Lung (tissue), 12 donors: ENCODE results near the gene L2HGDH. TPM values are rescaled to one million over a fixed set of nuclear protein-coding genes. Genes with fewer than 3 reads are reported as not detected.

Experiments used
- ATAC-seq: fragments of 200-7000 bp; cut with Tn5 transposase; one replicate; pipeline ENCODE4 v1.9.1; 2020; ENCODE audit warnings: moderate number of reproducible peaks; ENCODE audit not compliant: insufficient read depth, low FRiP score
- DNase-seq, 3 donors: peaks; one replicate each; pipeline ENCODE4 v3.0.0-alpha.2; 2013 to 2017
- H3K27ac ChIP-seq, 2 donors: one replicate each; pipeline ENCODE4 v1.5.1; 2013; ENCODE audit warnings: mild to moderate bottlenecking in 2 of 2, moderate library complexity in 2 of 2, control low read depth in 1 of 2, inconsistent platforms in 1 of 2, low read depth in 1 of 2, low read length in 1 of 2
- H3K27me3 ChIP-seq, 3 donors: one replicate each; pipeline ENCODE4 v1.5.1; 2013; ENCODE audit warnings: low read length in 2 of 3; ENCODE audit not compliant: control insufficient read depth in 3 of 3, insufficient read depth in 3 of 3
- H3K36me3 ChIP-seq, 4 donors: one replicate each; pipeline ENCODE4 v1.5.1; 2013; ENCODE audit warnings: low read length in 4 of 4, mild to moderate bottlenecking in 1 of 4, moderate library complexity in 1 of 4; ENCODE audit not compliant: control insufficient read depth in 4 of 4, insufficient read depth in 4 of 4
- H3K4me1 ChIP-seq, 5 donors: one replicate each; pipeline ENCODE4 v1.5.1; 2013; ENCODE audit warnings: low read length in 5 of 5, mild to moderate bottlenecking in 2 of 5, moderate library complexity in 1 of 5; ENCODE audit not compliant: control insufficient read depth in 5 of 5, insufficient read depth in 5 of 5
- H3K4me3 ChIP-seq: one replicate; pipeline ENCODE4 v1.5.1; 2013; ENCODE audit warnings: mild to moderate bottlenecking, control low read depth, moderate library complexity
- H3K9ac ChIP-seq, 2 donors: one replicate each; pipeline ENCODE4 v1.5.1; 2013; ENCODE audit warnings: low read length in 2 of 2, control low read depth in 1 of 2; ENCODE audit not compliant: insufficient read depth in 1 of 2
- H3K9me3 ChIP-seq, 4 donors: one replicate each; pipeline ENCODE4 v1.5.1; 2013; ENCODE audit warnings: low read length in 3 of 4, mild to moderate bottlenecking in 1 of 4, moderate library complexity in 1 of 4; ENCODE audit not compliant: control insufficient read depth in 4 of 4, insufficient read depth in 3 of 4
- WGBS, 2 donors: extraction: QIAGEN DNeasy Blood & Tissue Kit; methylation state at CpG; one replicate each; pipeline ENCODE4 v1.1.7; 2013; 5-methylcytosine and 5-hydroxymethylcytosine counted together
- polyA plus RNA-seq, 2 donors: library from polyadenylated mRNA; stranded (reverse); fragments of 200-250 nt; gene quantifications; one replicate each; pipeline ENCODE4 v1.2.1, GENCODE V29; 2013
- total RNA-seq, 2 donors: library from RNA; depleted of rRNA in 1 of 2; stranded (reverse); fragments of >200 nt in 1 of 2; gene quantifications; one replicate each; pipeline ENCODE4 v1.2.1, GENCODE V29; 2014 to 2021
- TF ChIP-seq, protein P1 (sequence below): IDR thresholded peaks from 2 replicates; pipeline ENCODE4 v1.5.1; 2012; ENCODE audit warnings: mild to moderate bottlenecking; ENCODE audit errors: control extremely low read depth, extremely low read depth
- donor health status: control.
- donor health status: control.
- donor health status: Bipolar disorder and iron deficiency.
- donor health status: healthy.
- donor health status: DM: yes; HTN: yes; CAD: no.

Gene L2HGDH
- total and polyA plus RNA-seq, 4 donors = 1.5 to 7.0 (median 3.7) TPM

DNA sequence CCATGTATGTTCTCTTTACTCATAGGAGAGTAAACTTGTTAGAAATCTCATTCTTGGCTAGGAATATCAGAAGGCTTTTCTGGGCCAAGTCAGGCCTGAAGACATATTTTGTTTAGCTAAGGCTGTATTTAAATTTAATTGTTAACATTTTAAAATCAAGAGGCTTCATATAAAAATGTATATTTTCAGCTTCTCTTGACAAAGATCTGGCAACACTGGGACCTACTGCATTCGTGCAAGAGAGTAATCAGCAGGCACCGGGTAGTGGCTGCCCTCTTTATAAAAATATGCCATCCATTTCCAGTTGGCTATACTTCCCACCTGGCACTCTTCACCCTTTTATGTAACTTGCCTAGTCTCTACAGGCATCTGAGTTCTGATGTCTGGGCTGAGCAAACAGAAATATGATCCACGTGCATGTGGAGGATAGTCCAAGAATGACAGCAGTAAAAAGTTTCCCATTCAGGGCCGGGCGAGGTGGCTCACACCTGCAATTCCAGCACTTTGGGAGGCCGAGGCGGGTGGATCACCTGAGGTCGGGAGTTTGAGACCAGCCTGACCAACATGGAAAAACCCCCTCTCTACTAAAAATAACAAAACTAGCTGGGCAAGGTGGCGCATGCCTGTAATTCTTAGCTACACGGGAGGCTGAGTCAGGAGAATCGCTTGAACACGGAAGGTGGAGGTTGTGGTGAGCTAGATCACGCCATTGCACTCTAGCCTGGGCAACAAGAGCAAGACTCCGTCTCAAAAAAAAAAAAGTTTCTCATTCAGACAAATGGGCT lies 78.7 kb downstream of the L2HGDH start:
- H3K4me3 ChIP-seq = no peak overlapping the region
- H3K4me1 ChIP-seq = peaks cover 1 to 21% (median 13%) of the 10 kb centered on the region in 5 donors
- TF ChIP-seq, protein P1, sequence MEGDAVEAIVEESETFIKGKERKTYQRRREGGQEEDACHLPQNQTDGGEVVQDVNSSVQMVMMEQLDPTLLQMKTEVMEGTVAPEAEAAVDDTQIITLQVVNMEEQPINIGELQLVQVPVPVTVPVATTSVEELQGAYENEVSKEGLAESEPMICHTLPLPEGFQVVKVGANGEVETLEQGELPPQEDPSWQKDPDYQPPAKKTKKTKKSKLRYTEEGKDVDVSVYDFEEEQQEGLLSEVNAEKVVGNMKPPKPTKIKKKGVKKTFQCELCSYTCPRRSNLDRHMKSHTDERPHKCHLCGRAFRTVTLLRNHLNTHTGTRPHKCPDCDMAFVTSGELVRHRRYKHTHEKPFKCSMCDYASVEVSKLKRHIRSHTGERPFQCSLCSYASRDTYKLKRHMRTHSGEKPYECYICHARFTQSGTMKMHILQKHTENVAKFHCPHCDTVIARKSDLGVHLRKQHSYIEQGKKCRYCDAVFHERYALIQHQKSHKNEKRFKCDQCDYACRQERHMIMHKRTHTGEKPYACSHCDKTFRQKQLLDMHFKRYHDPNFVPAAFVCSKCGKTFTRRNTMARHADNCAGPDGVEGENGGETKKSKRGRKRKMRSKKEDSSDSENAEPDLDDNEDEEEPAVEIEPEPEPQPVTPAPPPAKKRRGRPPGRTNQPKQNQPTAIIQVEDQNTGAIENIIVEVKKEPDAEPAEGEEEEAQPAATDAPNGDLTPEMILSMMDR = no peak
- H3K9me3 ChIP-seq = no peaks in the 10 kb centered on the region
- ATAC-seq (no peak), DNase-seq (peak in 1 of 3 donors; percentile 6)
- no peaks in the 10 kb centered on the region for H3K27me3 ChIP-seq
- H3K27ac ChIP-seq = peak overlapping the region in 1 of 2 donors; percentile 33
- 83 to 90% methylated on average over 14 of the region's 14 CpGs for WGBS, 2 donors
- no peaks in the 10 kb centered on the region for H3K36me3 ChIP-seq
- H3K9ac ChIP-seq = no peak overlapping the region

DNA sequence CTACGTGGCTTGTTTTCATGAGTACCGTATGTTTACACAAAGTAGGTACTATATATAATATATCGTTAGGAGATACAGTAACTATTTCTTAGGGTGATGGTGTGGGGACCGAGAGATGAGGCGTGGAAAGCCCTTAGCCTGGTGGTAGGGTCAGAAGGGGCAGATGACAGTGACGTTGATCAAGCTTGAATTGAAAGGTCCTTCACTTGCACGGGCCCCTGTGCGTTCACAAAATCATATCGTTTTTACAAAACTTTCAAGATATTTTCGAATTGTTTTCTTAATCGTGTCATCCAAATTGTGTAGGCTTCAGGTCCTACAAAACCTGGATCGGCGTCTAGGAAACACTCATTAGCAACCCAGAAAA lies 79.8 kb downstream of the L2HGDH start:
- Histone ChIP-seq H3K9me3 (no peaks in the 10 kb centered on the region), H3K27me3 (no peaks in the 10 kb centered on the region), H3K4me1 (peaks cover 2 to 22% (median 13%) of the 10 kb centered on the region in 5 donors), H3K36me3 (no peaks in the 10 kb centered on the region), H3K9ac (peak overlapping the region; percentile 84 to 90), H3K27ac (peak overlapping the region; percentile 99 to 100), H3K4me3 (peak overlapping the region; percentile 78)
- WGBS, 2 donors = 39 to 44% methylated on average over 13 of the region's 13 CpGs
- DNase-seq (no peak), ATAC-seq (no peak)
- TF ChIP-seq, protein P1 = no peak

DNA sequence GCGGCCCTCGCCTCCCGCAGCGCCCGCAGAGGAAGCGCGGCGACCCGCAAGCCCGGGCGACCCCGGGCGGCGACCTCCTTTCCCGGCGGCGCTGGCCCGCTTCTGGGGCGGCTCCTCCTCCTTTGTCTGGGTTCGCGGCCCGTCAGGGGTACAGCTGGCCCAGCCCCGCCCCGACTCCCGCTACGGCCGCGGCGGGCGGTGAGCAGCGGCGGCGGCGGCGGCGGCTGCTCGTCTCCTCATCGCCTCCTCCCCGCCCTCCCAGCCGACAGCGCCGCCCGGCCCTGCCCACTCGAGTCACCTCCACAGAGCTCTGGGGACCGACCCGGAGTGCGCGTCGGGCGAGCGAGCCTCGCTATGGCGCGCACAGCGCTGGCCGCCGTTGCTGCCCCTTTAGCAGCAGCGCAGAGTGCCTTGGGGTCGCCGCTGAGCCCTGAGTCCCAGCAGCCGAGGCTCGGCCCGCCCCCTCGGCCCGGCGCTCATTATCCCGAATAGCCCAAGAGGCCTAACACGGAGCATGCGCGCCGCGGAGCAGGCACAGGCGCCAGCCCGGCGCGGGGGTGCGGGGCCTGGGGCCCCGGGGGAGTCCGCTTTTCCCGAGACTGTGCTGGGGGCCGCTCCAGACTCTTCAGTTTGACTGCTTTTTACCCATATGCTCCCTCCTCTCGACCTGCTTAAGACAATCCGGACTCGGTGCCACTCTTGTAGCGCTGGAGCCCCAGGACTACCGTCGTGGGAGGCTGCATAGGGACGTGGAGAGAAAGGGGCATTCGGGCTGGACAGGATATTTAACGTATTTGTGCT lies 80.4 kb downstream of the L2HGDH start, which contains the start of gene SOS2:
Gene SOS2, minus strand, starts transcription at position 104 of the 801 bp plus-strand sequence. CDS start 295 bp downstream, outside the sequence.
- Histone ChIP-seq H3K36me3 (no peaks in the 10 kb centered on the region), H3K27me3 (no peaks in the 10 kb centered on the region), H3K27ac (peak within 1 kb of the TSS; percentile 99 to 100), H3K9ac (peak within 1 kb of the TSS; percentile 90 to 96), H3K9me3 (no peaks in the 10 kb centered on the region), H3K4me1 (peaks cover 4 to 24% (median 13%) of the 10 kb centered on the region in 5 donors), H3K4me3 (peak within 1 kb of the TSS; percentile 78)
- TF ChIP-seq, protein P1 = no peak
- DNase-seq (peak; percentile 91 to 95 (median 93)), ATAC-seq (peak; percentile 93)
- 0 to 1% methylated on average over 48 to 90 of the region's 90 CpGs for WGBS, 2 donors
